Stimulated activated CD8-positive, alpha-beta memory T cell treated with anti-CD3 and anti-CD28 coated beads, Interleukin-12 subunit alpha, Interleukin-12 subunit beta, amount 100 ng/mL, for 1 hour (primary cell): ENCODE results near the gene CDO1.
"Not testable (repeated sequence)": the region's sequence is repeated elsewhere in the genome, so short reads cannot be mapped to it uniquely, and the experiment has no call there.

Experiments
- DNase-seq: peaks from one replicate; pipeline ENCODE4 v3.0.0-alpha.2; 2020; ENCODE audit warnings: low read depth

CDO1 gene

DNA sequence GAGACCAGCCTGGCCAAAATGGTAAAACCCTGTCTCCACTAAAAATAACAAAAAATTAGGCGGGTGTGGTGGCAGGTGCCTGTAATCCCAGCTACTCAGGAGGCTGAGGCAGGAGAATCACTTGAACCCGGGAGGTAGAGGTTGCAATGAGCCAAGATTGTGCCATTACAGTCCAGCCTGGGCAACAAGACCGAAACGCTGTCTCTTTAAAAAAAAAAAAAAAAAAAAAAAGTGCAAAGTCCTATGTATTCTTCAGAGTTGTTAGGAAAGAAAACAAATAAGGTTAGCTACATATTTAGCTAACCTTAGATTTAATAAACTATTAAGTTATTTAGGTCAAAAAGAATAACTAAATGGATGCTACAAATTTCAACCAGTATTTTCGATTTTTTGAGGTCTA is 13.5 kb upstream of the CDO1 start:
- no peak for DNase-seq

- DNase-seq, result no peak
Observed at GRCh38 chr5:115825948-115826347, 9.5 kb upstream of the CDO1 start.

- DNase-seq, result not testable (repeated sequence)
Observed at GRCh38 chr5:115824983-115825382, 8.5 kb upstream of the CDO1 start.

DNA sequence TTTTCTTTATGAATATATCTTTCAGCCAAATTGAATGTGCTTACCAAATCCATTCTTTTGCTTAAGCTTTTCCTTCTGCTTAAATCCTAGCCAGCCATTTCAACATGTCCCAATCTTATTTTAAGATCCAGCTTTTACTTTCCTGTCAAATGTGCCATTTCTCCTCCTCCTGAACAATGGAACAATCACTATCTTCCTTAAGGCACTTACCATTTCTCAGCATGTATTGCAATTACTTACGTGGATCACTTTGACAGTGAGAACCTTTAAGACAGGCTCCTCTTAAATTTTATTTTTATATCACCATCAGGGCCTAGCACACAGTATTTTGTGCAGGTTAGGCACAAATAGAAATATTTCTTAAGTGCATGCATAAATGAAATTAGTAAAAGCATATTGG is 4.4 kb upstream of the CDO1 start:
- DNase-seq, result no peak

GRCh38 chr5:115818821-115819220 is 2.4 kb upstream of the CDO1 start:
- DNase-seq, result no peak

DNA sequence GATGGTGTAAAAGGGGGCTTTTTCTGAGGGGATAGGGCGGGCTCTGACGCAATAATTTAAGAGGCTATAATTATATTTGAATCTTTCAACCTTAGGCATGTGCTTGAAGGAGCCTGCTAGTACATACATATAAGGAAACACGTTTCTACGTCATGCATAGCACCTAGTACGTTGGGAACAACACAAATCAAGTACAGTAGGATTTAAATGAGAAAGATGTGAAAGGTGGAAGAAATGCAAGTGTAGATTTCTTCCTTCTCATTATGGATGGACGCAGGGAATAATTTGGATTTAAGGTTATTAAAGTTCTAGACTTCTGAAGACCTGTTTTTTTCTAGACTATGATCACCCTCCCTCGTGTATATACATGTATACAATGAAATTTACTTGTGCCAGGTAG is 927 bp upstream of the CDO1 start:
- no peak for DNase-seq

- no peak for DNase-seq
Observed at GRCh38 chr5:115815693-115816225, 700 bp downstream of the CDO1 start.

- no peak for DNase-seq
Observed at GRCh38 chr5:115815006-115815692, 1.3 kb downstream of the CDO1 start.

DNA sequence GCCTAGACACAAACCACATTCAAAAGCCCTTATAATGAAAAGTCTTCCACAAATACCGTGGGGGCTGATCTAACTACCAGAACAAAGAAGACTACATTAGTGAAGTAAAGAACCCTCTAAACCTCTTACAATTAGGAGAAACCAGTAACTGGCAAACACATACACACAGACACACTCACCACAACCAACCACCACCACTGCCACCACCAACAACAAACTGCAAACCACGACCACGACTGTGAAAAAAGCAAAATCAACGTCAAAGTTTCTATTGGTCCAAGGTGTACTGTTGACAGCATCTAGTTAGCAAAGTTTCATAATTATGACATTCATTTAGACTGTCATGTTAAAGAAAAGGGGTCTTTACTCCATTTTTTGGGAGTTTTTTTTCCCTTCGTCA is 2.7 kb downstream of the CDO1 start:
- no peak for DNase-seq

- no peak for DNase-seq
Observed at GRCh38 chr5:115812372-115812771, 4.1 kb downstream of the CDO1 start.

DNA sequence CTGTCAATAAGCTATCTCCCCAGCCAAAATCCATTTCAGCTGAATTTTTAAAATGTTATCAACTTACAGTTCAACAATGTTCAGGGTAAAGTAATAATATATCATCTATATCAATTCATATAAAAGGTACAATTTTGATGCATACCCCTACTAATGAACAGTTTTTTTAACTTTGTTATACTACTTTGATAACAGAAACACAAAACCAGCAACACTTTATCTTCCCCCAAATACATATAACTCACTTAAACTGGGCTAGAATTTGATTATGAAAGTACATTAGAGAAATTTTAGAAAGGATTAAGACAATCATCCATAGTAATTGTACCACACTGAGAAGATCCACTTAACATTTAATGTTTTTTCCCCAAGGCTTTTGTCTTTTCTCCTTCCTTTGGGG is 5.1 kb downstream of the CDO1 start:
- no peak for DNase-seq

- no peak for DNase-seq
Observed at GRCh38 chr5:115810761-115811160, 5.7 kb downstream of the CDO1 start.

DNA sequence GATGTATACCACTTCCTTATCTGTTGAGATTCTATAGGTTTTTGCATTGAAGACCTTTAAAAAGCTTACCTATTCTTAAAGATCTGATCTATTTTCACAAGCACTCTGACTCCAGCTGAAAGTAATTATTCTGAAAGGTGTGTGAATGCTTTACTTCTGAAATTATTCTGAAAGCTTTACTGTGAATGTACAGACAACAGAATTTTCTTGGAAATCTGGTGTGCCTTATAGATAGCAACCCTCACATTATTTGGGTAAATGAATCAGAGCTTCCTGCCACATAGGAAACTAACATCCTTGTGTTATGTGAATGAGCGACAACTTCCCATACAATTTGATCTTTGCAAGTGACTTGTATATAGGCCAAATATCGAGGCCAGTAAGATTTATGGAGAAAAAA is 6.5 kb downstream of the CDO1 start:
- DNase-seq, result no peak

DNA sequence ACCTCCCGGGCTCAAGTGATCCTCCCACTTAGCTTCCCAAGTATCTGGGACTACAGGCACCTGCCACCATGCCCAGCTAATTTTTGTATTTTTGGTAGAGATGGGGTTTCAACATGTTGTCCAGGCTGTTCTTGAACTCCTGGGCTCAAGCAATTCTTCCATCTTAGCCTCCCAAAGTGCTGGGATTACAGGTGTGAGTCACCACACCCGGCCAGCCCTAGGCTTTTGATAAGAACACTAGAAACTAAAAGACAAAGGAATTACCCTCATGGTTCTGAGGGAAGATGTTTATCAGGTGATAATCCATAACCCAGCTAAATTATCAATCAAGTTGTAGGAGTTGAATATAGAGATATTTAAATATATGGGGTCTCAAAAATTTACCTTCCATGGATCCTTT is 8.4 kb downstream of the CDO1 start:
- DNase-seq, result not testable (repeated sequence)

DNA sequence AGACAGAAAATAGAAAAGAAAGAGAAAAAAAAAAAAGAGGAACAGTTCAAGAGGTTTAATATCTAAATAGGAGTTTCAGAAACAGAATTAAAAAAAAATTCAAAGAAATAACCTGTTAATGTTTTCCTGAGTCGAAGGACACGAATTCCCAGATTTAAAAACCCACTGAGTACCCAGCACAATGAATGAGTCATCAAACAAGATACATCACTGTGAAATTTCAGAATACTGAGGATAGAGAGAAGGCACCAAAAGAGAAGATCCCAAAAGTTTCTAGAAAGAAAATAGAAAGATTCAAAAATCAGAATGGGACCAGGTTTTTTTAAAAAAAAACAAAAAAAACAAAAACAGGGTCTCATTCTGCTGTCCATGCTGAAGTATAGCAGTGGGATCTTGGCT is 8.8 kb downstream of the CDO1 start:
- no peak for DNase-seq

DNA sequence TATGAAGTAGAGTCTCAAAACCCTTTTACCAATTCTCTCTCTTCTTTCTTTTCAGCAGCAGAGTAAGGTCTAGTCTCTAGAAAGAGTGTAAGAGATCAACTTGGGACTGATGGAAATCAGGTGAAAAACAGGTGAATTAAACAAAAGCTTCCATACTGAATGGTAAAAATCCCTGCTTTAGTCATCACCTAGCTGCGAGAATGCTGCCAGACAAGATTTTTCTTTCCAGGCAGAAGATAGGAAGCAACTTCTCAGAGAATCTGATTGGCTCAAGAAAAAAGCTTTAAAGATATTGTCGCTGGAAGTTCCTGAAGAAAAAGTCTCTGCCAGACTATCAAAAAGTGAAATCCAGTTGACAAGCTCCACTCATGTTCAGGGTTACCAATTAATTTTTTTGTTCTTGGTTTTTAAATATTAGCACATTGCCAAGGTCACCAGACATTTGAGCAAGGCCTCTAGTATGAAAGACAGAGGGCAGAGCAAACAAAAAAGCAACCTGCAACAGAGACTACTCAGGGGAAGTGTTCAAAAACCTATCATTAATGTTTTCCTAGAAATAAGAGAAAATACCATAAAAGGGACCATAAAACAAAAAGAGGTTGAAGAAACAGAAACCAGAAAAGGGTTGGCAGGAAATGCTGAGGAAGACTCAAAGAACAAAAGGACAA is 9.3 kb downstream of the CDO1 start:
- DNase-seq, result no peak

DNA sequence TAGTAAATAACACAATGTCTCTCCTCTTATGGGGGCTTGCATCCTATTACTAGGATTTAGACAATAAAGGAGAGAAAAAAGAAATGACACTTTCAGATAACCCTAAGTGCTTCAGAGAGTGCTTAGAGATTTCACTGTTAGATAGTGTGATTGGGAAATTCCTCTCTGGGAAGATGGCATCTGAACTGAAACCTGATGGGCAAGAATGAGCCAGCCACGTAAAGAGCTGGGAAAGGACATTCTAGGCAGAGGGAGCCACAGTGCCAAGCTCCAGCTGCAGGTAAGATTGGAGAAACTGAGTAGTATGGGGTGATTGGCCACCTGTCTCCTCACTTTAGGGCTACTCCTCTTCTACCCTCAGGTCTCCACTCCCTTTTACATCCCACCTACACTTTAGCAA is 14.5 kb downstream of the CDO1 start:
- no peak for DNase-seq

DNA sequence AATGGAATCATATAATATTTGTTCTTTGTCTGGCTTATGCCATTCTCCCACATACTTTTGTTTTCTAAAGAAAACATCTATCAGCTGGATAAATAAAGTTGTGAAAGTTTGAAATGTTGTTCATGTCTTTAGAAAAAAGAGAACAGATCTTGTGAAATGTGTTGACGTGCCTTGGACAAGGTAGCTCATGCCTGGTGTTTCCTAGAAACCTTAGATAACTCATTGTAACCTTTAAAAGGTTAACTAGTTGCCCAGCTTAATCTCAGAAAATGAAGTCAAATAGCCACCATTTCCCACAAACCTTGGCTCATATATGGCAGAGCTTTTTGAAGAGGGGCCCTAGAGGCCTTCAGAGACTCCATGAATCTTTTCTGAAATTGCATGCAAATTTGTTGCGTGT is 15.3 kb downstream of the CDO1 start:
- DNase-seq, result no peak

GRCh38 chr5:115800108-115800507 is 16.4 kb downstream of the CDO1 start:
- DNase-seq, result no peak

DNA sequence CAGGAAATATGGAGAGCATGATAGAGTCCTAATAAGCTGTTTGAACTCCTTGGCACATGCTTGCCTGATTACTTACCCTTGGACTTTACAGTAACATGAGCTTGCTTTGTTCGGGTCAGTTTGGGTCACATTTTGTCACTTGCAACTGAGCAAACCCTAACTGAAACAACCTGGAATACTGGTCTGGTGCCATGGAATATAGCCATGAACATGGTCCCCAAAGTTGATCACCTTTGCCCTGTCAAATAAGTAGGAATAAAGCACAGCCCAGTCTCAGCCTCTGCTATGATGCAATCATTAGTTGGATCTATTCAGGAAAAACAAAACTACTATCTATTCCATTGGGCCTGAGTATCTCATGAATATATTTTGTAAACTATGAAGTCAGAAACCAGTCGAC is 18.2 kb downstream of the CDO1 start:
- DNase-seq, result no peak

DNA sequence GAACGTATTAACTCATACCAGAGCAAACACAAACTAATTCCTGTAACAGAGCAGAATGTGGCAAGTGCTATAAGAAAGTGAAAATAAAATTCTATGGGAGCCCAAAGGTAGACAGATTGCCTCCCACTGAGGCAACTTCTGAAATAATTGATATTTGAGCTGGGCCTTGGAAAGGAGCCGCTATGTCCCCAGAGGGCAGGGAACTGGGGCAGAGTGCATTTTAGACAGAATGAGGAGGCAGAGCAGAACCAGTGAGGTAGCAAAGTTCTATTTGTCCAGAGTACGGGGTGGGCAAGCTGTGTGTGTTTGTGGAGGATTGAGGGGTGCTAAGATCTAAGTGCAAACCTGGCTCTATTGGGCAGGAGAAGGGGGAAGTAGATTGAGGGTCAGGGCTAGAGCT is 19.8 kb downstream of the CDO1 start:
- no peak for DNase-seq

- DNase-seq, result no peak
Observed at GRCh38 chr5:115795700-115796099, 20.8 kb downstream of the CDO1 start.

DNA sequence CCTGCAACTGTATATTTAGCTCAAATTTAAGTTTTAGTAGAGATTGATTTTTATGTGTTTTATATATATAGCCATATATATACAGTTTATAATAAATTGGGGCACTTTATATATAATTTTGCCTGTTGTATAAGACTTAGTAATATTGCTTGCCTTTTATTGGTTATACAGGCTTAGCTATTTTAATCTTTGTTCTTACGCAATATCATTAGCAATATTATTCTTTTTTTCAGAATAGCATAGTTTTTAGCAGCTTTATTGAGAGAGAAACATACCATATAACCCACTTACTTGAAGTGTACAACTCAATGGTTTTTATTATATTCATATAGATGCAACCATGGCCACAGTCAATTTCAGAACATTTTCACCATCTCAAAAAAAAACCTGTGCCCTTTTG is 28.0 kb downstream of the CDO1 start:
- no peak for DNase-seq

DNA sequence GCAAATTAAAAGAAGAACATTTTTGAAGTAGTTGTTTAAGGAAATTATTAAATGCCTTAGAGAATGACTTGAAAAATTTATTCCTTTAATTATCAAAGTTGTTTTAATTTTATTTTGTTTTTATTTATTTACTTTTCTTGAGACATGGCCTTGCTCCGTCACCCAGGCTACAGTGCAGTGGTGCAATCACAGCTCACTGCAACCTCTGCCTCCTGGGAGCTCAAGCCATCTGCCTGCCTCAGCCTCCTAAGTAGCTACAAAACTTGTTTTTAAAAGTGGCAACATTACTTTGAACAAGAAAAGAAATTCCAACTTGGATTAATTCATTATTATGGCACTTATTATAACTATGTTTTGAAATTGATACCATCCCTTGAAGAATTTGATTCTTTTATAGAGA is 29.0 kb downstream of the CDO1 start:
- no peak for DNase-seq
